ENCODE data around the gene DHRS3. TPM values are rescaled to one million over a fixed set of nuclear protein-coding genes. Genes with fewer than 3 reads are reported as not detected.

The DHRS3 gene
- total RNA-seq, 1 experiment from 2014 or later = 37.7 TPM

- TF ChIP-seq, protein P1, sequence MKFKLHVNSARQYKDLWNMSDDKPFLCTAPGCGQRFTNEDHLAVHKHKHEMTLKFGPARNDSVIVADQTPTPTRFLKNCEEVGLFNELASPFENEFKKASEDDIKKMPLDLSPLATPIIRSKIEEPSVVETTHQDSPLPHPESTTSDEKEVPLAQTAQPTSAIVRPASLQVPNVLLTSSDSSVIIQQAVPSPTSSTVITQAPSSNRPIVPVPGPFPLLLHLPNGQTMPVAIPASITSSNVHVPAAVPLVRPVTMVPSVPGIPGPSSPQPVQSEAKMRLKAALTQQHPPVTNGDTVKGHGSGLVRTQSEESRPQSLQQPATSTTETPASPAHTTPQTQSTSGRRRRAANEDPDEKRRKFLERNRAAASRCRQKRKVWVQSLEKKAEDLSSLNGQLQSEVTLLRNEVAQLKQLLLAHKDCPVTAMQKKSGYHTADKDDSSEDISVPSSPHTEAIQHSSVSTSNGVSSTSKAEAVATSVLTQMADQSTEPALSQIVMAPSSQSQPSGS (CRISPR knock-in tag; IDR thresholded peaks at IDR 0.05; ENCODE audit: borderline replicate concordance, low read depth) = no peak
- no peak for TF ChIP-seq FOXP1 (CRISPR knock-in tag; IDR thresholded peaks at IDR 0.05; ENCODE audit: borderline replicate concordance)
- TF ChIP-seq FOXK1 (CRISPR knock-in tag; IDR thresholded peaks at IDR 0.05) = peak; percentile 74; the same call in 1 of the 2 replicates
- no peak for TF ChIP-seq E2F4 (CRISPR knock-in tag; IDR thresholded peaks at IDR 0.05; ENCODE audit: borderline replicate concordance, low read depth)
- TF ChIP-seq HMGA2 (CRISPR knock-in tag; IDR thresholded peaks at IDR 0.05) = no peak
- TF ChIP-seq MXD4 (CRISPR knock-in tag; IDR thresholded peaks at IDR 0.05; ENCODE audit: borderline replicate concordance) = no peak
- TF ChIP-seq ZNF423 (CRISPR knock-in tag; IDR thresholded peaks at IDR 0.05) = peak; percentile 17; the same call in 1 of the 2 replicates
- no peak for TF ChIP-seq CBFB (CRISPR knock-in tag; IDR thresholded peaks at IDR 0.05; ENCODE audit: low read depth)
- TF ChIP-seq GABPB1 (CRISPR knock-in tag; IDR thresholded peaks at IDR 0.05) = peak; percentile 37; the same call in 1 of the 2 replicates
- no peak for TF ChIP-seq JAZF1 (CRISPR knock-in tag; IDR thresholded peaks at IDR 0.05)
- no peak for TF ChIP-seq EMX1 (CRISPR knock-in tag; IDR thresholded peaks at IDR 0.05)
Observed at GRCh38 chr1:12615865-12616708, 1.9 kb downstream of the DHRS3 start (continued).

GRCh38 chr1:12615159-12615864, 2.7 kb downstream of the DHRS3 start:
- H3K27ac Mint-ChIP-seq = peak overlapping the region; percentile 95
- H3K27me3 Mint-ChIP-seq (ENCODE audit: low read depth) = no peaks in the 10 kb centered on the region
- ChIA-PET POLR2A (interaction anchor here (0.5 to 6.0 kb wide), 4 partner anchors 13 to 302 kb away, joined by 3 to 60 read pairs (median 10); no protein-coding TSS in a partner anchor), CTCF (interaction anchor here (1.2 to 8.3 kb wide), 8 partner anchors 13 to 371 kb away, joined by 3 to 107 read pairs (median 7); no protein-coding TSS in a partner anchor)
- peaks cover 25% of the 10 kb centered on the region for H3K36me3 Mint-ChIP-seq
- H3K9me3 Mint-ChIP-seq = no peaks in the 10 kb centered on the region
- peak overlapping the region; percentile 98 for H3K4me3 Mint-ChIP-seq
- ATAC-seq (no peak), DNase-seq (ENCODE audit: low spot score) (no peak)
- TF ChIP-seq SMAD3 (CRISPR knock-in tag; IDR thresholded peaks at IDR 0.05; ENCODE audit: borderline replicate concordance) (no peak), ATF1 (CRISPR knock-in tag; IDR thresholded peaks at IDR 0.05) (no peak), ZNF263 (CRISPR knock-in tag; IDR thresholded peaks at IDR 0.05; ENCODE audit: low read depth) (no peak), HMGXB4 (CRISPR knock-in tag; IDR thresholded peaks at IDR 0.05) (no peak), ARID4B (CRISPR knock-in tag; IDR thresholded peaks at IDR 0.05; ENCODE audit: borderline replicate concordance) (no peak), FOXK1 (CRISPR knock-in tag; IDR thresholded peaks at IDR 0.05) (no peak), MXD4 (CRISPR knock-in tag; IDR thresholded peaks at IDR 0.05; ENCODE audit: borderline replicate concordance) (no peak), HMGA2 (CRISPR knock-in tag; IDR thresholded peaks at IDR 0.05) (no peak)
- peaks cover 63% of the 10 kb centered on the region for H3K4me1 Mint-ChIP-seq

Data from WTC11 (cell line).